AG04450 (cell line): ENCODE measurements around the gene IGFL2. TPM values are rescaled to one million over a fixed set of nuclear protein-coding genes. Genes with fewer than 3 reads are reported as not detected.
"Not testable (repeated sequence)": the region's sequence is repeated elsewhere in the genome, so short reads cannot be mapped to it uniquely, and the experiment has no call there.

Source experiments
- CTCF ChIA-PET: fragments of 300-600, 350-600 bp; formaldehyde crosslinking; extraction: SDS; loops from one replicate; lab custom pipeline; 2022; ENCODE audit warnings: antibody characterized with exemption, inconsistent platforms; lab: Charles Lee
- POLR2A ChIA-PET: fragments of 350-600 bp; formaldehyde crosslinking; extraction: SDS; loops from one replicate; lab custom pipeline; 2021; ENCODE audit warnings: antibody characterized with exemption, inconsistent platforms; lab: Yijun Ruan, JAX
- DNase-seq: peaks from one replicate; pipeline ENCODE4 v3.0.0-alpha.2; 2011; ENCODE audit warnings: low read depth, low spot score
- H3K27ac ChIP-seq: one replicate; pipeline ENCODE4 v1.5.1; 2012; ENCODE audit warnings: low read depth, low read length, control low read depth
- H3K27me3 ChIP-seq: one replicate; pipeline ENCODE4 v1.6.0; 2012; ENCODE audit warnings: low read length; ENCODE audit not compliant: control insufficient read depth, insufficient read depth
- H3K4me3 ChIP-seq: 2 replicates; pipeline ENCODE4 v1.5.1; 2011; ENCODE audit warnings: mild to moderate bottlenecking, low read depth, low read length, control low read depth
- H3K9me3 ChIP-seq: 2 replicates; pipeline ENCODE4 v1.5.1; 2012; ENCODE audit warnings: low read length; ENCODE audit not compliant: control insufficient read depth, insufficient read depth
- CTCF ChIP-seq: IDR thresholded peaks from 2 replicates; pipeline ENCODE4 v1.5.1; 2011; ENCODE audit warnings: low read depth, low read length, control low read depth, inconsistent platforms
- polyA minus RNA-seq: library from RNA; depleted of rRNA, polyadenylated mRNA; stranded (reverse); fragments of >200 nt; gene quantifications from 2 replicates; pipeline ENCODE4 v1.2.3, GENCODE V29; 2011; rRNA and poly(A)+ RNA removed
- polyA plus RNA-seq: library from polyadenylated mRNA; depleted of rRNA; stranded (reverse); fragments of >200 nt; gene quantifications from 2 replicates; pipeline ENCODE4 v1.2.3, GENCODE V29; 2011; rRNA removed

IGFL2 gene
- polyA plus RNA-seq (not detected in 2 replicates), polyA minus RNA-seq (not detected in 2 replicates)

- Histone ChIP-seq H3K27me3 (peaks cover 34% of the 10 kb centered on the region), H3K27ac (no peak within 1 kb of the TSS), H3K4me3 (no peak within 1 kb of the TSS), H3K9me3 (no peaks in the 10 kb centered on the region)
- no peak for DNase-seq
- TF ChIP-seq CTCF, result no peak
- ChIA-PET CTCF (no interaction called here), POLR2A (no interaction called here)
These were observed at the start of gene IGFL2 for GRCh38 chr19:46147791-46148288. TSS of gene IGFL2 (plus strand) at chr19:46148238. CDS start at chr19:46148279, 41 bp downstream.

DNA sequence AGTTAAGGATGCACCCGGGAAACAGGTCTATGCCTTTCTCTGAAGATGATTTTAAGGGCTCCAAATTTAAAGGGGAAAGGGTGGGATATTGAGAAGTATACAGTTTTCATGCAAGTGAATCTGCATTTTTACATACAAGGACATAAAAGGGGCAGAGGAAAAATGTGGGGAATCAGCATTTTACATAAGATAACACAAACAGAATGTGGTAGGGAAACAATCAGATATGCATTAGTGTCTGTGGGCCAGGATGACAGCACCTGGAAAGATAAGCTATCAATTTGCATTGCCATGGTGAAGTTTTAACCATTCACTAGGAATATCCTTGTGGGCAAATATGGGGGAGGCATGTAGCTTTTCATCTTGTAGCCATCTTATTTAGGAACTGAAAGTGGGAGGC, 47.7 kb upstream of the IGFL2 start:
- TF ChIP-seq CTCF, result no peak
- H3K9me3 ChIP-seq, result no peaks in the 10 kb centered on the region
- peaks cover 27% of the 10 kb centered on the region for H3K27me3 ChIP-seq
- ChIA-PET POLR2A (no interaction called here), CTCF (no interaction called here)
- DNase-seq, result no peak
- H3K4me3 ChIP-seq, result no peak overlapping the region
- H3K27ac ChIP-seq, result no peak overlapping the region

DNA sequence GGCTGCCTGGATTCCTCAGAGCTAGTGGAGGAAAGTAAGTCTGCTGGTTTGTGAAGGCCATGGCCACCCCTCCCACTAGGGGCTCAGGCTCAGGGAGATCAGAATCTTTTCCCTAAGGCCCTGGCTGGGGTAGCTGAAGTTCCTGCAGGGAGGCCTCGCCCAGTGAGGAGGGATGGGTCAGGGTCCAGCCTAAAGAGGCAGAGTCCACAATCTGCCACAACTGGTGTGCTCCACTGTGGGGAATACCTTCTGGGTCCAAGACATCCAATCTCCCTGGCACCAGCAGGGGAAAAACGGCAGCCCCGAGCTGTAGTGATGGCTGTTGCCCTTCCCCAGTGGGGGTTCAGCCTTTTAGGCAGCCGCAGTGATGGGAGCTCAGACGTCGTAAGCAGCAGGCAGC, 46.7 kb upstream of the IGFL2 start:
- Histone ChIP-seq H3K4me3 (no peak overlapping the region), H3K27ac (no peak overlapping the region), H3K9me3 (no peaks in the 10 kb centered on the region), H3K27me3 (peaks cover 34% of the 10 kb centered on the region)
- TF ChIP-seq CTCF, result no peak
- CTCF ChIA-PET, result no interaction called here
- POLR2A ChIA-PET, result no interaction called here
- DNase-seq, result no peak

- DNase-seq, H3K9me3 ChIP-seq, POLR2A ChIA-PET, H3K4me3 ChIP-seq, H3K27ac ChIP-seq: not testable (repeated sequence)
- CTCF ChIA-PET, result interaction anchor here (0.7 to 0.8 kb wide), 2 partner anchors 20 to 74 kb away, joined by 3 read pairs; no protein-coding TSS in a partner anchor
- H3K27me3 ChIP-seq, result peaks cover 37% of the 10 kb centered on the region
These were observed 45.7 kb upstream of the IGFL2 start for GRCh38 chr19:46102333-46102732.

GRCh38 chr19:46107371-46107770, 40.7 kb upstream of the IGFL2 start:
- ChIA-PET CTCF (no interaction called here), POLR2A (no interaction called here)
- Histone ChIP-seq H3K4me3 (no peak overlapping the region), H3K27ac (no peak overlapping the region), H3K9me3 (no peaks in the 10 kb centered on the region), H3K27me3 (peaks cover 43% of the 10 kb centered on the region)
- no peak for DNase-seq
- TF ChIP-seq CTCF, result no peak
